CD4-positive, alpha-beta T cell treated with Interleukin-4 for 1 hour (primary cell): ENCODE results near the gene CDC20.

ENCODE experiments used
- DNase-seq, 2 donors: peaks; one replicate each; pipeline ENCODE4 v3.0.0-alpha.2; 2020 to 2022

Gene CDC20

DNA sequence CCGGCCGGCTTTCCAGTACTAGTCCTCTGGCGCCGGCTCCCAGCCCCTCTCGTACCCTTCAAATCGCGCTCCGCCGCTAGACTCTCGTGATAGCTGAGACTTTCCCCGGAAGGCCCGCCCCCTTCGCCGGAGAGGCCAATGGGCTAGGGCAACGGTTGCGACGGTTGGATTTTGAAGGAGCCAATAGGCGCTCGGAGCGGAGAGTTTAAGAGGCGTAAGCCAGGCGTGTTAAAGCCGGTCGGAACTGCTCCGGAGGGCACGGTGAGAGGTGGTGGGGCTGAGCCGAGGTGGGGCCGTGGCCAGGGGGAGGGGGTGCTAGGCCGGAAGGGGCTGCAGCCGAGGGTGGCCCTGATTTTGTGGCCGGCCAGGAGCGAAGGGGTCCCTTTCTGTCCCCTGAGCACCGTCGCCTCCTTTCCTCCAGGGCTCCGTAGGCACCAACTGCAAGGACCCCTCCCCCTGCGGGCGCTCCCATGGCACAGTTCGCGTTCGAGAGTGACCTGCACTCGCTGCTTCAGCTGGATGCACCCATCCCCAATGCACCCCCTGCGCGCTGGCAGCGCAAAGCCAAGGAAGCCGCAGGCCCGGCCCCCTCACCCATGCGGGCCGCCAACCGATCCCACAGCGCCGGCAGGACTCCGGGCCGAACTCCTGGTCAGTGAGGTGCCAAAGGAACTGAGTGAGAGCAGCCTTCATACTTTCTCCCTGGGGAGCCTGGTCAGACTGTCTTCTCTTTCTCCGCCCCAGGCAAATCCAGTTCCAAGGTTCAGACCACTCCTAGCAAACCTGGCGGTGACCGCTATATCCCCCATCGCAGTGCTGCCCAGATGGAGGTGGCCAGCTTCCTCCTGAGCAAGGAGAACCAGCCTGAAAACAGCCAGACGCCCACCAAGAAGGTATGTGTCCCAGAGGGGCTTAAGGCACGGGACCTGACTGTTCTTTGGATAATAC is at the start of gene CDC20:
Gene CDC20 (plus strand): TSS at position 236 of the 948 bp plus-strand sequence. CDS start 235 bp downstream, at position 471.
- DNase-seq: peak; percentile 95 to 97

DNA sequence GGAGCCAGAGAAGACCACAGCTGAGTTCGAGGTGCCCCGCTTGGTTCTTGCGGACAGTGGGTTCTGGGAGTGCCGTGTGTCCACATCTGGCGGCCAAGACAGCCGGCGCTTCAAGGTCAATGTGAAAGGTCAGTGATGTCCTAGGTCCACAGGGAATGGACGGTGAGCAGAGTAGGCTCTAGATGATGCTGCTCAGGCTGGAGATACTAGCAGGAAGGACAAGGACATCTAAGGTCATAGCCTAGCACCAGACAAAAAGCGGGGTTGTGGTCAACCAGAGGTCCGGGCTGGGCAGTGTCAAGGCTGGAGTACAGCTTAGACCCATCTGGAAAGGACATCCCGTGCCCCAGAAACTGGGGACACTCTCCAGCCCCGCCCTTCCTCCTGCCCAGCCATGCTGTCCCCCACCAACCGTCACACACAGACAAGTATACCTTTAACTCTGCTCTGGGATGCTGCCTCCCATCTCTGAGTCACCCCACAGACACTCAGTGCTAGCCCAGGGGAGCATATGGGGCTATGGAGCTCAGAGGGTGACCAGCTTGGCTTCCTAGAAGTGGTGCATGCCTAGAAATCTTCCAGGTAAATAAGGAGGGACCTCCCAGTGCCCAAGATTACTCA is 49.3 kb upstream of the CDC20 start:
- DNase-seq: no peak

DNA sequence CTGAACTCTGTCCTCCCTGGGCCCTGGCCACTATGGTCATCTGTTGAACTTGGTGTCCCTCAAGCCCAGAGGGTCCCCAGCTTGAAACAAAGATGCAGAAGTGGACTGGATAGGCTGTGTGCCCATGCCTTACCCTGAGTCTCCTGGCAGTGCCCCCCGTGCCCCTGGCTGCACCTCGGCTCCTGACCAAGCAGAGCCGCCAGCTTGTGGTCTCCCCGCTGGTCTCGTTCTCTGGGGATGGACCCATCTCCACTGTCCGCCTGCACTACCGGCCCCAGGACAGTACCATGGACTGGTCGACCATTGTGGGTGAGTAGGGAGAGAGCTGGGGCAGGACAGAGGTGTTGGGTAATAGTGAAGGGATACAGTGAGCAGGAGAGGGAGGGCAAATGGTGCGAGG is 47.3 kb upstream of the CDC20 start:
- DNase-seq: no peak

DNA sequence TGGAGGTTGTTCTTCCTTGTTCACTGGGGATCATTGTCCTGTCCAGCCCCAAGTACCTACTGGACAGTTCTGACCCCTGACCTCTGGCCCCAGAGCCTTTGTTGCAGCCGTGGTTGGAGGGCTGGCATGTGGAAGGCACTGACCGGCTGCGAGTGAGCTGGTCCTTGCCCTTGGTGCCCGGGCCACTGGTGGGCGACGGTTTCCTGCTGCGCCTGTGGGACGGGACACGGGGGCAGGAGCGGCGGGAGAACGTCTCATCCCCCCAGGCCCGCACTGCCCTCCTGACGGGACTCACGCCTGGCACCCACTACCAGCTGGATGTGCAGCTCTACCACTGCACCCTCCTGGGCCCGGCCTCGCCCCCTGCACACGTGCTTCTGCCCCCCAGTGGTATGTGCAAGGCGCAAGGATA is 46.6 kb upstream of the CDC20 start:
- DNase-seq: no peak

DNA sequence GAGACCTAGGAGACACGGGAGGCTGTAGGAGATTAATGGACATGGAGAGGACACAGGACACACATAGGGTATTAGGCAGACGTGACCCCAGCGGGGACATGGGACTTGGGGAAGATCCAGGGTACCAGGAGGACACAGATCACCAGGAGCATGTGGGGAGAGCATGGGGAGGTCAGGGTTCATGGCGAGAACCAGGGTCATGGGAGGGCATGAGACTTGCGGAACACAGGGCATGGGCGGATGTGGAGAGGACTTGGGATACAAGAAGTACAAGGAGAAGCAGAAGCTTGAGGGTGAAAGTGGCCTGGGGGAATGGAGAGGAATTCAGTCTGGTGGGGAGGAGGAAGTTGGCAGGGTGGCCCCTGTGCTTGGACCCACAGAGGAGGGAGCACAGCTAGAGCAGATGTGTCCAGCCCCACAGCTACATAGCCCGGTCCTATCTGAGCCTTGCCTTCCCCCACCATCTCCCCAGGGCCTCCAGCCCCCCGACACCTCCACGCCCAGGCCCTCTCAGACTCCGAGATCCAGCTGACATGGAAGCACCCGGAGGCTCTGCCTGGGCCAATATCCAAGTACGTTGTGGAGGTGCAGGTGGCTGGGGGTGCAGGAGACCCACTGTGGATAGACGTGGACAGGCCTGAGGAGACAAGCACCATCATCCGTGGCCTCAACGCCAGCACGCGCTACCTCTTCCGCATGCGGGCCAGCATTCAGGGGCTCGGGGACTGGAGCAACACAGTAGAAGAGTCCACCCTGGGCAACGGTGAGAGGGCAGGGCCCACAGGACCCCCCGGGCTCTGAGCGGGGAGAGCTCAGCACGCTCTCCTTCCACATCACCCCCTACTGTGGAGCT is 45.9 kb upstream of the CDC20 start:
- no peak for DNase-seq

DNA sequence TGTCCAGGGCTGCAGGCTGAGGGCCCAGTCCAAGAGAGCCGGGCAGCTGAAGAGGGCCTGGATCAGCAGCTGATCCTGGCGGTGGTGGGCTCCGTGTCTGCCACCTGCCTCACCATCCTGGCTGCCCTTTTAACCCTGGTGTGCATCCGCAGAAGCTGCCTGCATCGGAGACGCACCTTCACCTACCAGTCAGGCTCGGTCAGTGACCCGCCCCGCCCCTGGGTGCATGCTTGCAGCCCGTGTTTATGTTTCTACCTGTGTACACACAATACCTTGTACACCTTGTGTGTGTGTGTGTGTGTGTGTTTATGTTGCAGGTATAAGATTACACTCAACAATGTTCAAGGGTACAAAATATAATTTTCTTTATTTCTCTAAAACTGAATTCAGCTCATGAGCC is 45.0 kb upstream of the CDC20 start:
- DNase-seq: no peak

DNA sequence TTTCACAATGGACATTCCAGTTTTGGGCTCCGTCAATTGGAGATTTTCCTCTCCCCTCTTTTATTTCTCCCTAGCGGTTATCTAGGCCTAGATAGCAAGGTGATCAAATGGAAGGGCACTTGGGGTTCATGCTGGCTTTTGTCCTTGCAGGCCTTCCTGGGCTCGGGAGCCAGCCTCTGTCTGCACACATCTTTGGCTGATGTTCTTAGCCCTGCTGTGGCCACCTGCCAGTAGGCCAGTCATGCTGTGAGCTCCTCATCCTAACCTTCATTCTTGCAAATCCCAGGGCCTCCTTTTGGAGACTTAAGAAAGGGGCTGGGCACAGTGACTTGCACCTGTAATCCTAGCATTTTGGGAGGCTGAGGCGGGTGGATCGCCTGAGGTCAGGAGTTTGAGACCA is 44.5 kb upstream of the CDC20 start:
- no peak for DNase-seq

DNA sequence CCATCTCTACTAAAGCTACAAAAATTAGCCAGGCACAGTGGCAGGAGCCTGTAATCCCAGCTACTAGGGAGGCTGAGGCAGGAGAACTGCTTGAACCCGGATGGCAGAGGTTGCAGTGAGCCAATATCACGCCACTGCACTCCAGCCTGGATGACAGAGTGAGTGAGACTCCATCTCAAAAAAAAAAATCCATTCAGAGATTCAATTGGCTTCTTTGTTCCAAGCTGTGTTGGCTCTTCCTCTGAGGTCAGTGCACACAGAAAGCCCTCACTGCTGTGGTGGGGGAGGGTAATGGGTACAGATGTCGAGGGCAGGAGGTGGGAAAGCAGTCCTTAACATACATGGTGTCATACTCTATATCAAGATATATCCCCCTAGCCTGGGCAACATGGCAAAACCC is 43.3 kb upstream of the CDC20 start:
- DNase-seq: no peak

DNA sequence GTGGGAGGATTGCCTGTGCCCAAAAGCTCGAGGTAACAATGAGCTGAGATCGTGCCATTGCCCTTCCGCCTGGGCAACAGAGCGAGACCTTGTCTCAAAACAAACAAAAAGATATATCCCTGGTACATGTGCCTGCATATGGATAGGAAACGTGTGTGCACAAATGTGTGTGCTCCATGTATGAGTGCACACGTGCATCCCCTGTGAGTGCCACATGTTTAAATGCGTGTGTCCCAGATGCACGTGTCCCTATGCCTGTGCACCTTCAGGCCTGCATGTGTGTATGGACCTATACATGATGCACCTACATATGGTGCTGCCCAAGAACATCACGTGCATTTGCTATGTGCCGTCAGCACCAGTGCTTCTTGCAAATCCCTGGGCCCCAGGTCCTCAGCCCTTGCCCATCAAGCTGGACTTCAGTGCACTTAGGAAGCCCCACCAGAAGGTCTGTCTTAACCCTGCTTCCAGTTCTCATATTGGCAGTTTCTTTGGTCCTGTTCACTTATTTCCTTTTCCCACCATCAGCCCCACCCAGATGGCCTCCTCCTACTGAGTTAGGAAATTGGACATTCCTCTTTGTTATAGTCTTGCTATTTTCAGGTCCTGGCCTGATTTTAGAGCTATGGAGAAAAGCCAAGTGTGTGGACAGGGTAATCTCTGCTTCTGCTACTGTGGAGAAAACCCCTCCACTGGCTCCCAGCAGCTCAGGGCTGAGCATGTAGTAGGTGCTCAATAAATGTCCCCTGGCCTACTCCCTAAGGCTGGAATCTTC is 42.6 kb upstream of the CDC20 start:
- no peak for DNase-seq

DNA sequence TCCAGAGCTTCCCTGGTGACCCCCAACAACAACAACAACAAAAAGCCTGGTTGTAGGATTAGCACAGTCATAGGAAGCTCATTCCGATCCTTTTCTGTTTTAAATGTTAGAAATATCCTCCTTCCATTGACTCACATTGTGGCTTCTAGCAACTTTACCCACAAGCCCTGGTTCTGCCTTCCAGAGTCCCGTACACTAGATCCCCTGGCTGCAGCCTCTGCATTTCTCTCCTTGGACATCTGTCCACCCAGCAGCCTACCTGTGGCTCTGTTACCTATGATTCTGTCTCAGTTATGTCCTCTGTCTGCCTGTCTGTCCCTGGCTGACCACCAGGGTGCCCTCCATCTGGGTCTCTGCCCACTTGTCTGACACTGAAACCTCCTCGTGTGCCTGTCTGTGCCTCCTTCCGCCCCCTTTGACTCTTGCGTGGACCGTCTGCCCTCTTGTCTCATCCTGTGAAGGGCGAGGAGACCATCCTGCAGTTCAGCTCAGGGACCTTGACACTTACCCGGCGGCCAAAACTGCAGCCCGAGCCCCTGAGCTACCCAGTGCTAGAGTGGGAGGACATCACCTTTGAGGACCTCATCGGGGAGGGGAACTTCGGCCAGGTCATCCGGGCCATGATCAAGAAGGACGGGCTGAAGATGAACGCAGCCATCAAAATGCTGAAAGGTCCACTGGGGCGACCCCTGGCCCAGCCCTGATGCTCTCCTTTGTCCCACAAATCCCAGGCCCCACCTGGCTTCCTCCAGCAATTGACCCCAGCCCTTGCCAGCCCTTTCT is 41.9 kb upstream of the CDC20 start:
- no peak for DNase-seq

DNA sequence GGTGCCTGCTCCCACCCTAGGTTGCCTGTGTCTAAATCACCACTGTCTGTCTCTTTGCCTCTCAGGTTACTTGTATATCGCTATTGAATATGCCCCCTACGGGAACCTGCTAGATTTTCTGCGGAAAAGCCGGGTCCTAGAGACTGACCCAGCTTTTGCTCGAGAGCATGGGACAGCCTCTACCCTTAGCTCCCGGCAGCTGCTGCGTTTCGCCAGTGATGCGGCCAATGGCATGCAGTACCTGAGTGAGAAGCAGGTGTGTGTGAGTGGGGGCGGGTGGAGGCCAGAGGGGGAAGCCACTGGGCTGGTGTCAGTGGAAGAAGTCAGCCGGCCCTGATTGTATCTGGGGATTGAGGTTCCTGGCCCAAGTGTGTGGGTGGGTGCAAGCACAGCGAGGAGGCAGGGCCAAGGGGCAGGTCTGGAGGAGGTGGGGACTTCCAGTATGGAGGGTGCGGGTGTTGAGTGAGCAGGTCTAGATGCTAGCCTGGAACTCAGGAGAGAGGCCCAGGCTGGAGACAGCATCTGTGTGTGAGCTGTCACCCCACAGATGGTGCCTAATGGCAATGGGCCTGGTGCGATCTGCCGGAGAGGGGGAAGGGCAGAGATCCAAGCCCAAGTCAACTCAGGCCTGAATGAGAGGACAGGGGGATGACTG is 40.8 kb upstream of the CDC20 start:
- DNase-seq: no peak

DNA sequence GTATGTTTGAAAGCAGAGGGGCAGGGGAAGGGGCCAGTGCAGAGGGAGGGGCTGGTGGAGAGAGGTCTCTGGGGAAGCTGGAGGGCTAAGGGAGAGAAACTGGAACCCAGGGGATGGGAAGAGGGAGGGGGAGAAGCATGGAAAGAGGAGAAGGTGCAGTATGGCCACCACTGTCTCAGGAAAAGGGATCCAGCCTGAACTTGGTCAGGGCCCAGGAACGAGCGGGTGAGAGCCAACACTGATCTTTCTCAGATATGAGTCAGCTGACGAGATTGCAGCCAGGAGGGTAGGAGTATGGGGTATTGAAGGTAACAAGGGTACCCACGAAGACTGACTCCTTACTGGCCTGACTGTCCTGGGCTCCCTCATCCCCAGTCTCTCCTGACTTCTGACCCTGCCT is 40.0 kb upstream of the CDC20 start:
- DNase-seq: no peak

DNA sequence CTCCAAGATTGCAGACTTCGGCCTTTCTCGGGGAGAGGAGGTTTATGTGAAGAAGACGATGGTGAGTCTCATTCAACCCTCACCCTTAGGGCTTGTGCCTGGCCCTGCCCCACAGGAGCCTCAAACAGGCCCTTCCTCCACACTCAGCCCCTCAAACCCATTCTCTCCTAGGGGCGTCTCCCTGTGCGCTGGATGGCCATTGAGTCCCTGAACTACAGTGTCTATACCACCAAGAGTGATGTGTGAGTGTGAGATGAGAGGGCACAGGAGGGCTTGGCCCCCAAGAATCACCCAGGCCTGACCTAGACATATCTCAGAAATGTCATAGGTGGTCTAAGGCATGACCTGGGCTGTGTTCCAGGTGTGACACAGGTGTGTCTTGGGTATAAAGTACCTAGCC is 39.5 kb upstream of the CDC20 start:
- no peak for DNase-seq

DNA sequence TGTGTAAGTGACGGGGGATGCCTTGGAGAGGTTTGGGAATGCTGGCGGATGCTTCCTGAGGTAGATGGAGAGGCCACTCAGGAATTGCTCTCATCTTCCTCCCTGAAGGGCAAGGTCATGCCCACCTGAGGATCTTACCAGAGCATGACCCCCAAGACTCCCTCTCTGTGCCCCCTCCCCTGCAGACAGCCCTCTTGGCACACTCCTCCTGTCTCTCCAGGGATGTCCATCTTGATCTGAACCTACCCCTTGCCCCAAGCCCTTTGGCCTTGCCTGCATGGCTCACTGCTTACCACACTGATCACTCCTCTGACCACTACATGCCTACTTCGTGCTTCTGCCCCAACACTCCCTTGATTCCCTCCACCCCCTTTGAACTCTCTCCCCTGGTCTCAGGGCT is 39.0 kb upstream of the CDC20 start:
- no peak for DNase-seq

DNA sequence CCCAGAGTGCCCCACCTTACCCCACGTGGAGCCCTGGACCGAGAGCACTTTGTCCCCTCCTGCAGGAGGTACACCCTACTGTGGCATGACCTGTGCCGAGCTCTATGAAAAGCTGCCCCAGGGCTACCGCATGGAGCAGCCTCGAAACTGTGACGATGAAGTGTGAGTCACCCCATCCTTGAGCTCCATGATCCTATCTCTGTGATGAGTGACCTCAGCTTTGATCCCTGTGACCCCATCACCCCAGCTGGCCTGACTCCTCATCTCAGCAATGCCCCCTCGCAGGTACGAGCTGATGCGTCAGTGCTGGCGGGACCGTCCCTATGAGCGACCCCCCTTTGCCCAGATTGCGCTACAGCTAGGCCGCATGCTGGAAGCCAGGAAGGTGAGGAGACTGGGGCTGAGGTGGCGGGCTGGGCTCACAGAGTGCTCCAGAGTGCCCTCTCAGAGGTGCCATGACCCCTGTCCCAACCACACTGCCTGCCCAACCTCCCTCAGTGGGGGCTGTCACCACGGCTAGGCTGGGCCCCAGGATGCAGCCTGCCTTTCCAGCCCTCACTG is 37.4 kb upstream of the CDC20 start:
- no peak for DNase-seq

DNA sequence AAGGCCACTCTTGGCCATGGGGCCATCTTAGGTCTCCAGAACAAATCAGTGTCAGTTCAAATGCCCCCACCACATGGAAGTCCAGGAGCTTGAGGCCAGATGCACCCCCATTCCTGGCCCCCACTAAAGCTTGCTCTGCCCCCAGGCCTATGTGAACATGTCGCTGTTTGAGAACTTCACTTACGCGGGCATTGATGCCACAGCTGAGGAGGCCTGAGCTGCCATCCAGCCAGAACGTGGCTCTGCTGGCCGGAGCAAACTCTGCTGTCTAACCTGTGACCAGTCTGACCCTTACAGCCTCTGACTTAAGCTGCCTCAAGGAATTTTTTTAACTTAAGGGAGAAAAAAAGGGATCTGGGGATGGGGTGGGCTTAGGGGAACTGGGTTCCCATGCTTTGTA is 36.3 kb upstream of the CDC20 start:
- DNase-seq: no peak

DNA sequence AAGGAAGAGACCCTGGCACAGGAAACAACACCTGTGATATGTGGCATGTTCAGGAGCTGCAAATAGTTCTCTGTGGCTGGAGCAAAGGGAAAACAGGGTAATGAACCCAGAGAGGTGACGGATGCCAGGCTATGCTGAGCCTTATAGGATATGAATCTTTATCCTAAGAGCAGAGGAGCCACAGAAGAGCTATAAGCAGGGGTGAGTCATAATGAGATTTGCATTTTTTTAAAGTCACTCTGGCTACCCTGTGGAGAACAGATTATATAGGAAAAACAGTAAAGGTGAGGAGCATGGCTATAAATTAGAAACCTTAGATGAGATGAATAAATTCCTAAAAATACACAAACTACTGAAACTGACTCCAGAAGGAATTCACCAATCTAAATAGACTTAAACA is 34.0 kb upstream of the CDC20 start:
- DNase-seq: no peak

DNA sequence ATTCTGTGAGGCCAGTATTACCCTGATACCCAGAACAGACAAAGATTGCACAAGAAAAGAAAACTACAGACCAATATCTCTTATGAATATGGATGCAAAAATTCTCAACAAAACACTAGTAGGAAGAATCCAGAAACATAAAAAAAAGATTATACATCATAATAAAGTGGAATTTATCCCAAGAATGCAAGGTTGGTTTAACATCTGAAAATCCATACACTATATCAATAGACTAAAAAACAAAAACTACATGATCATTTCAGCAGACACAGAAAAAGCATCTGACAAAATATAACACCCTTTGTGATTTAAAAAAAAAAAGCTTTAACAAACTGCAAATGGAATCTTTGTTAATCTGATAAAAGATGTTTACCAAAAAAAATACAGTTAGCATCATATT is 33.4 kb upstream of the CDC20 start:
- no peak for DNase-seq

DNA sequence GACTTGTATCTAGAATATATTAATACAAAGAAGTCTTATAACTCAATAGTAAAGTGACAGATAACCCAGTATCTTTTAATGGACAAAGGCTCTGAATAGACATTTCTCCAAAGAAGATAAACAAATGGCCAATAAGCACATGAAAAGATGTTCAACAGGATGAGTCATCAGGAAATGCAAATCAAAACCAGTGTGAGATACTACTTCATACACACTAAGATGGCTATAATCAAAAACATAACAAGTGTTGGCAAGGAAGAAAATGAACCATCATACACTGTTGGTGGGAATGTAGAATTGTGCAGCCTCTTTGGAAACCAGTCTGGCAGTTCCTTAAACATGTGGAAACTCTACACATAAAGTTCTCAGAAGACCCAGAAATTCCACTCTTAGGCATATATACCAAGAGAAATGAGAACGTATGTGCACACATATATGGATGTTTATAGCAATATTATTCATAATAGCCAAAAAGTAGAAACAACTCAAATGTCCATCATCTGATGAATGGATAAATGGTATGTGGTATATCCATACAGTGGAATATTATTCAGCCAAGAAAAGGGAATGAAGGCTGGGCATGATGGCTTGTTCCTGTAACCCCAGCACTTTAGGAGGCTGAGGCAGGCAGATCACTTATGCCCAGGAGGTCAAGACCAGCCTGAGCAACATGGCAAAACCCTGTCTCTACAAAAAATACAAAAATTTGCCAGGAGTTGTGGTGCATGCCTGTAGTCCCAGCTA is 31.1 kb upstream of the CDC20 start:
- no peak for DNase-seq
